ENCODE results near the gene TBC1D22A.

Gene TBC1D22A

GRCh38 chr22:46796566-46797195 lies 34.2 kb downstream of the TBC1D22A start:
- Histone ChIP-seq H3K27ac (no peak overlapping the region), H3K36me3 (no peaks in the 10 kb centered on the region; the same call in 1 of the 2 replicates), H3K27me3 (ENCODE audit: insufficient read depth, low read depth, severe bottlenecking) (no peaks in the 10 kb centered on the region), H3K9me3 (ENCODE audit: severe bottlenecking) (no peaks in the 10 kb centered on the region), H3K4me3 (ENCODE audit: low read depth, low read length) (no peak overlapping the region)
- TF ChIP-seq CTCF (IDR thresholded peaks at IDR 0.05; ENCODE audit: low read depth, low read length), result no peak
- DNase-seq, result no peak

GRCh38 chr22:46797355-46797754 lies 34.9 kb downstream of the TBC1D22A start:
- Histone ChIP-seq H3K36me3 (no peaks in the 10 kb centered on the region; the same call in 1 of the 2 replicates), H3K27ac (no peak overlapping the region)
- peak; percentile 39 for DNase-seq

GRCh38 chr22:46798041-46798365 lies 35.6 kb downstream of the TBC1D22A start:
- no peak for TF ChIP-seq CTCF (IDR thresholded peaks at IDR 0.05; ENCODE audit: low read depth, low read length)
- Histone ChIP-seq H3K4me3 (ENCODE audit: low read depth, low read length) (no peak overlapping the region), H3K36me3 (no peaks in the 10 kb centered on the region; the same call in 1 of the 2 replicates)

More at GRCh38 chr22:46797355-46797754, 34.9 kb downstream of the TBC1D22A start:
- Histone ChIP-seq H3K27me3 (ENCODE audit: insufficient read depth, low read depth, severe bottlenecking) (no peaks in the 10 kb centered on the region), H3K9me3 (ENCODE audit: severe bottlenecking) (no peaks in the 10 kb centered on the region), H3K4me3 (ENCODE audit: low read depth, low read length) (no peak overlapping the region)
- no peak; the same call in 1 of the 2 replicates for TF ChIP-seq CTCF (IDR thresholded peaks at IDR 0.05; ENCODE audit: low read depth, low read length)

GRCh38 chr22:46798366-46799350 lies 36.2 kb downstream of the TBC1D22A start:
- peak; percentile 81 for DNase-seq
- H3K9me3 ChIP-seq (ENCODE audit: severe bottlenecking), result no peaks in the 10 kb centered on the region
- no peak overlapping the region for H3K27ac ChIP-seq
- TF ChIP-seq CTCF (IDR thresholded peaks at IDR 0.05; ENCODE audit: low read depth, low read length), result peak; percentile 93
- H3K36me3 ChIP-seq, result no peaks in the 10 kb centered on the region; the same call in 1 of the 2 replicates
- H3K27me3 ChIP-seq (ENCODE audit: insufficient read depth, low read depth, severe bottlenecking), result no peaks in the 10 kb centered on the region
- no peak overlapping the region for H3K4me3 ChIP-seq (ENCODE audit: low read depth, low read length)

More at GRCh38 chr22:46798041-46798365, 35.6 kb downstream of the TBC1D22A start:
- Histone ChIP-seq H3K27me3 (ENCODE audit: insufficient read depth, low read depth, severe bottlenecking) (no peaks in the 10 kb centered on the region), H3K9me3 (ENCODE audit: severe bottlenecking) (no peaks in the 10 kb centered on the region), H3K27ac (no peak overlapping the region)
- no peak for DNase-seq

- no peaks in the 10 kb centered on the region for H3K9me3 ChIP-seq (ENCODE audit: severe bottlenecking)
- no peaks in the 10 kb centered on the region; the same call in 1 of the 2 replicates for H3K36me3 ChIP-seq
- no peak for DNase-seq
- no peak for TF ChIP-seq CTCF (IDR thresholded peaks at IDR 0.05; ENCODE audit: low read depth, low read length)
- no peak overlapping the region for H3K27ac ChIP-seq
- H3K4me3 ChIP-seq (ENCODE audit: low read depth, low read length), result no peak overlapping the region
- H3K27me3 ChIP-seq (ENCODE audit: insufficient read depth, low read depth, severe bottlenecking), result no peaks in the 10 kb centered on the region
Observed at GRCh38 chr22:46799626-46800025, 37.2 kb downstream of the TBC1D22A start.
